Activated naive CD8-positive, alpha-beta T cell (primary cell): Measurements from ENCODE around the gene MAP1LC3B.
A peak's percentile ranks its signal among the peaks of the same experiment; 100 is the strongest.

ENCODE experiments used
- H3K27ac Mint-ChIP-seq: one replicate; pipeline ENCODE4 v1.8.0; 2021; ENCODE audit warnings: mixed read lengths
- H3K27me3 Mint-ChIP-seq: one replicate; pipeline ENCODE4 v1.8.0; 2021; ENCODE audit warnings: mixed read lengths
- H3K36me3 Mint-ChIP-seq: one replicate; pipeline ENCODE4 v1.8.0; 2021; ENCODE audit warnings: mixed read lengths
- H3K4me1 Mint-ChIP-seq: one replicate; pipeline ENCODE4 v1.8.0; 2021; ENCODE audit warnings: low read depth, mixed read lengths
- H3K4me3 Mint-ChIP-seq: one replicate; pipeline ENCODE4 v1.8.0; 2021; ENCODE audit warnings: mild to moderate bottlenecking, mixed read lengths
- H3K9me3 Mint-ChIP-seq: one replicate; pipeline ENCODE4 v1.8.0; 2021; ENCODE audit warnings: low read depth, mixed read lengths

The MAP1LC3B gene

DNA sequence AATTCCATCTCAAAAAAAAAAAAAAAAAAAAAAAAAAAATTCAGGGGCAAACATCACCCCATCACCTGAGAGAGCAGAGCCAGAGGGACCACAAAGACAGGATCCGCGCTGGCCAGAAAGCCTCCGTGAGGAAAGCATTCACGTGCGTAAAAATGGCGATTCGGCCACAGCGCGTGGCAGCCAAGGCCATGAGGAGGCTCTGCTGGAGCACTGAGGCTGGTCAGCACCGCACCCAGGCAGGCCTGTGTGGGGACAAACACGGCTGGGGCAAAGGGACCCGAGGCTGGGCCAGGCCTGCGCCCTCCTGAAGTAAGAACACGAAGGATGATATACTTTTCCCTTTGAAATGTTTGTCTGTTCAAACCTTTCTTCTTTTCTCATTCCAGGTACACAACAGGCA is 45.2 kb downstream of the MAP1LC3B start:
- Mint-ChIP-seq H3K4me1 (peaks cover 26% of the 10 kb centered on the region), H3K9me3 (no peaks in the 10 kb centered on the region), H3K4me3 (no peak overlapping the region), H3K27ac (no peak overlapping the region), H3K27me3 (no peaks in the 10 kb centered on the region), H3K36me3 (peaks cover 2% of the 10 kb centered on the region)

GRCh38 chr16:87437911-87438610 is 45.9 kb downstream of the MAP1LC3B start:
- Mint-ChIP-seq H3K36me3 (peaks cover 5% of the 10 kb centered on the region), H3K27me3 (no peaks in the 10 kb centered on the region), H3K4me3 (no peak overlapping the region), H3K27ac (peak overlapping the region; percentile 29), H3K4me1 (peaks cover 28% of the 10 kb centered on the region), H3K9me3 (no peaks in the 10 kb centered on the region)

GRCh38 chr16:87438611-87438985 is 46.5 kb downstream of the MAP1LC3B start:
- Mint-ChIP-seq H3K36me3 (peaks cover 3% of the 10 kb centered on the region), H3K9me3 (no peaks in the 10 kb centered on the region), H3K4me3 (no peak overlapping the region), H3K27ac (peak overlapping the region; percentile 29), H3K4me1 (peaks cover 27% of the 10 kb centered on the region), H3K27me3 (no peaks in the 10 kb centered on the region)

DNA sequence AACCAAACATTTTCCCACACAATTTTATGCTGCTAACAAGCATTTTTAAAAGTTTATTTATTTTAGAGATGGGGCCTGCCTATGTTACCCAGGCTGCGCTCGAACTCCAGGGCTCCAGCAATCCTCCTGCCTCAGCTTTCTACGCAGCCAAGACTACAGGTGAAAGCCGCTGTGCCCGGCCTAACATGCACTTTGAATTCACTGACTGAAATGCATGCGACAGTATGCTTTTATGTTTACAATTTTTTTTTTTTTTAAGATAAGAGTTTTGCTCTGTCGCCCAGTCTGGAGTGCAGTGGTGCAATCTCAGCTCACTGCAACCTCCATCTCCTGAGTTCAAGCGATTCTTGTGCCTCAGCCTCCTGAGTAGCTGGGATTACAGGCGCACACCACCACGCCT is 47.8 kb downstream of the MAP1LC3B start:
- Mint-ChIP-seq H3K4me3 (no peak overlapping the region), H3K9me3 (no peaks in the 10 kb centered on the region), H3K27ac (no peak overlapping the region), H3K36me3 (peaks cover 11% of the 10 kb centered on the region), H3K27me3 (no peaks in the 10 kb centered on the region), H3K4me1 (peaks cover 26% of the 10 kb centered on the region)

DNA sequence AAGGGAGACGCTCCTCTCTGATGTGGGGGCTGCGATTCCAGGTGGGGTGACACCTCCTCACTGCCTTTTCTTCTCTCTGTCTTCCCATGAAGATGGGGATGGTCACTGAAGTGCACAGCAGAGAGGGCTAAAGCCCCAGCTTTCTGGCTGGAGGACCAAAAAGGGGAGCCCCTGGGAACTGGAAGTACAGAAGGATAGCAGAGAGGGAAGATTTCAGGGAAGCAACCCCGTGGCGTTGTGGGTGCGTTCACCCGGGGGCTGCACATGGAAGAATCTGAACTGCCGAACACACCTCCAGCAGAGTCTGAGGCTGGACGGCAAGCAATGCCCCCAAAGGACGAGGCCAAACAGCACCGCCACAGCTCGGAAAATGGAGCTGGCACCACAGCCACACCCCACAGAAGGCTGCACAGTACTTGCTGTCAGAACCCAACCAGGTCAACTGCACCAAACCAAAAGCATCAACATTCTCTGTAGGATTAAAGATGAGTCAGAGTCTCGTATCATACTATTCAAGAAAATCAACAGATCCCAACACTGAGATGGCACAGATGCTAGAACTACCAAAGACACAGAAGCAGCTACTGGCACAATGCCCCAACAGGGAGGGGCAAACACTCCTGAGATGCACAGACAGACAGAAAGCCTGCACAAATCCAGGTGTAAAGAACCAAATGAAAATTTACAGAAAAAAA is 49.9 kb downstream of the MAP1LC3B start:
- H3K27ac Mint-ChIP-seq: no peak overlapping the region
- no peak overlapping the region for H3K4me3 Mint-ChIP-seq

DNA sequence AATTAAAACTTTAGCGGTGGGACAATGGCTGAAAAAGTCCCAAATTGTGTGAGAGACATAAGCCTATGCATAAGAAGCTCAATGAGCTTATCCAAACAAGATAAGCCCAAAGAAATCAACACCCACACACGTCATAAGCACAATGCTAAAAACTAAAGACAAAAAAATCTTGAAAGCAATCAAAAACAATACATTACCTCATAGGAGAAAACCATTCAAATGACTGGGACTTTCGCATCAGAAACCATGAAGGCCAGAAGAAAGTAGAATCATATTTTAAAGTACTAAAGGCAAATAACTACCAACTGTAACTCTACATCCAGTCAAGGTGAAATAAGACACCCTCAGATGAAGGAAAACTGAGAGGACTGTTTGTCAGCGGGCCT is 50.4 kb downstream of the MAP1LC3B start:
- Mint-ChIP-seq H3K36me3 (peaks cover 18% of the 10 kb centered on the region), H3K4me1 (peaks cover 6% of the 10 kb centered on the region), H3K4me3 (no peak overlapping the region), H3K9me3 (no peaks in the 10 kb centered on the region), H3K27ac (peak overlapping the region; percentile 72), H3K27me3 (no peaks in the 10 kb centered on the region)

More for the DNA sequence above, 49.9 kb downstream of the MAP1LC3B start:
- H3K9me3 Mint-ChIP-seq: no peaks in the 10 kb centered on the region
- H3K36me3 Mint-ChIP-seq: peaks cover 18% of the 10 kb centered on the region
- H3K4me1 Mint-ChIP-seq: peaks cover 7% of the 10 kb centered on the region
- H3K27me3 Mint-ChIP-seq: no peaks in the 10 kb centered on the region

- Mint-ChIP-seq H3K4me1 (peaks cover 6% of the 10 kb centered on the region), H3K27ac (peak overlapping the region; percentile 72), H3K36me3 (peaks cover 21% of the 10 kb centered on the region), H3K4me3 (no peak overlapping the region), H3K9me3 (no peaks in the 10 kb centered on the region), H3K27me3 (no peaks in the 10 kb centered on the region)
Measured at GRCh38 chr16:87443016-87443415, 50.9 kb downstream of the MAP1LC3B start.

DNA sequence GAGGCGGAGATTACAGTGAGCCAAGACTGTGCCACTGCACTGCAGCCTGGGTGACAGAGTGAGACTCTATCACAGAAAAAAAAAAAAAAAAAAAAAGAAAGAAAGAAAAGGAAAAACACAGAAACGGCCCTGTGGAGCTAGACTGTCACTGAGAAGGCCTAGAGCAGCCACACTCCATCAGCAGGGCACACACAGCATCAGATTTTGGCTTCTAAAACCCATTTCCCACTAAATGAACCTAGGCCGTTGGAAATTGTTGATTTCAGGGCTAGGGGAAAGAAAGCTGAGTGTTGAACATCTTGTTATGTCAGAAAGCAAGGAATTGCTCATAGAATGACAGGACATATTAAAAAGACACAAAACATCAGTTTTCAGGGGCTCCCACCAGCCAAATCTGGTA is 51.8 kb downstream of the MAP1LC3B start:
- H3K27me3 Mint-ChIP-seq: no peaks in the 10 kb centered on the region
- H3K4me3 Mint-ChIP-seq: no peak overlapping the region
- no peaks in the 10 kb centered on the region for H3K9me3 Mint-ChIP-seq
- peaks cover 4% of the 10 kb centered on the region for H3K4me1 Mint-ChIP-seq
- peaks cover 26% of the 10 kb centered on the region for H3K36me3 Mint-ChIP-seq
- H3K27ac Mint-ChIP-seq: no peak overlapping the region

DNA sequence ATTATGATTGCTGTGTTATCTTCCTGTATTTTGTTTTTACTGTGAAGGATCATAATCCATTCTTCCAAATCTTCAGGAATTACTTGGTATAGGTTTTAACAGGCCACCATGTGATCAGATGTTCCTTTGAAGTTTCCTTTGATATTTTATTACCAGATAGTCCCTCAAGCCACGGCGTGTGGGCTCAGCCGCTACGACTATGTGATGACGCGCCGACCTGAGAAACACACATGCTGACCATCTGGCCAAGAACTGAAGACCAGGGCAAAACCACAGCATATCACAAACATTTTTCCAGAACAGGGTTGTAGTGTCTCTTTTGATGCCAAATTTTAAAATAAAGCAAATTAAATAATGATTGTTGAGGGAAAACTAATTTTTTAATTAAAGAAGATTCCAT is 53.4 kb downstream of the MAP1LC3B start:
- no peaks in the 10 kb centered on the region for H3K9me3 Mint-ChIP-seq
- H3K4me3 Mint-ChIP-seq: no peak overlapping the region
- H3K27me3 Mint-ChIP-seq: no peaks in the 10 kb centered on the region
- H3K27ac Mint-ChIP-seq: no peak overlapping the region
- H3K4me1 Mint-ChIP-seq: peaks cover 5% of the 10 kb centered on the region
- peaks cover 26% of the 10 kb centered on the region for H3K36me3 Mint-ChIP-seq

DNA sequence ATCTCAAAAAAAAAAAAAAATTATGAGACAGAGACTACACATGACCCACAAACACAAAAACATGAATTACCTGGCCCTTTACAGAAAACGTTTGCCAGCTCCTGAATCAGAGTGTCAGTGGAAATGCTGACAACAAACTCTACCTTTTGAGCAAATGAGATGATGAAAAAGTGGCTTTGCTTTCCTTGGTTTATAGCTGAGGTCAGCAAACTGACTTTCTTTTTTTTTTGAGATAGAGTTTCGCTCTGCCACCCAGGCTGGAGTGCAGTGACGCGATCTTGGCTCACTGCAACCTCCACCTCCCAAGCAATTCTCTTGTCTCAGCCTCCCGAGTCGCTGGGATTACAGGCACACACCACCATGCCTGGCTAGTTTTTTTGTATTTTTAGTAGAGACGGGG is 54.3 kb downstream of the MAP1LC3B start:
- no peak overlapping the region for H3K27ac Mint-ChIP-seq
- no peaks in the 10 kb centered on the region for H3K27me3 Mint-ChIP-seq
- H3K4me1 Mint-ChIP-seq: peaks cover 5% of the 10 kb centered on the region
- H3K36me3 Mint-ChIP-seq: peaks cover 26% of the 10 kb centered on the region
- H3K9me3 Mint-ChIP-seq: no peaks in the 10 kb centered on the region
- no peak overlapping the region for H3K4me3 Mint-ChIP-seq

- Mint-ChIP-seq H3K27ac (no peak overlapping the region), H3K4me3 (no peak overlapping the region), H3K4me1 (peaks cover 3% of the 10 kb centered on the region), H3K27me3 (no peaks in the 10 kb centered on the region), H3K9me3 (no peaks in the 10 kb centered on the region), H3K36me3 (peaks cover 26% of the 10 kb centered on the region)
Measured at GRCh38 chr16:87447323-87447722, 55.2 kb downstream of the MAP1LC3B start.

DNA sequence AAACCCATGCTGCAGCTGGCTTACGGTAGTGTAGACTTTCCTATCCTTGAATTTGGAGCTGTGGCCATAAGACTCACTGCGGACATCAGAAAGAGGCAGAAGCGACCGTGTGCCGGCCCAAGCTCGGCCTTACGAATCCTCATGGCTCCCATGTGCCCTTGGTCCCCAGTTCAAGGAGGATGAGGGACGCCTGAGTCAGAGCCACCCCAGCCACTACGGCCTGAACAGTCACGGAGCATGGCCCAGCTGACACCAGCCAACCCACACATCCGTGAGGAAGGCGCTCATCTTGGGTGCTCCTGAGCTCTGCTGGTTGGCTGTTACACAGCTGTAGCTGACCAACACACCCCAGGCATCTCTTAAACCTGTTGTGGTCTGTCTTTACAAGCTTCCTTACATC is 56.7 kb downstream of the MAP1LC3B start:
- H3K9me3 Mint-ChIP-seq: no peaks in the 10 kb centered on the region
- H3K4me3 Mint-ChIP-seq: no peak overlapping the region
- H3K27me3 Mint-ChIP-seq: no peaks in the 10 kb centered on the region
- no peak overlapping the region for H3K27ac Mint-ChIP-seq
- peaks cover 23% of the 10 kb centered on the region for H3K36me3 Mint-ChIP-seq
- peaks cover 1% of the 10 kb centered on the region for H3K4me1 Mint-ChIP-seq

DNA sequence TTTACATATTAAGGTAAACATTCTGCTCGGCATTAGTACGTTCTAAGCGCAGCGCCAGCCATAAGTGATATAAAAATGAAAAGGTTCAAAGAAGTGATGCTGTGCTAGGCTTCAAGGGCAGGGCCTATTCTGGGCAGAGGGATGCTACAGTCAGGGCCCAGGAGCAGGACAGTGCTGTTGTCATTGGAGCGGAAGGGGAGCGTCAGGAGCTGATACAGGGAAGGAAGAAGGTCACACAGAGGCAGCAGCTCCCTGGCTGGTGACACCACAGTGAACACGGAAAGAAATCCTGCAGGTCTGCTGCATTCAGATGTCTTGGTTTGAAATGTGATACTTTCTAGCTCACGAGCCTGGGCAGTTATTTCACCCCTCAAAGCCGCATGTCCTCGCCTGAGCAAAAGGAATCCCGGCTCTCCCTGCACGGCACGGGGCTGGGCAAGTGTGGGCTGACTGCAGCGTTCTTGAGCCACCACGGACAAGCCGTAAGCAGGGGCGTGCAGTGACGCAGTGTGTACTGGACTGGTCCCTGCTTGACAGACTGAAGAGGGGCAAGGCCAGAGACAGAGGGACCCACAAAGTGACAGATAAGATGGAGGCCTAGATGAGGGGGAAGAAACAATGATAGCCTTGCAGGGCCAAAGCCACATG is 59.6 kb downstream of the MAP1LC3B start:
- H3K36me3 Mint-ChIP-seq: peaks cover 11% of the 10 kb centered on the region
- peaks cover 3% of the 10 kb centered on the region for H3K4me1 Mint-ChIP-seq
- H3K27me3 Mint-ChIP-seq: no peaks in the 10 kb centered on the region
- H3K27ac Mint-ChIP-seq: no peak overlapping the region
- H3K9me3 Mint-ChIP-seq: no peaks in the 10 kb centered on the region
- no peak overlapping the region for H3K4me3 Mint-ChIP-seq

GRCh38 chr16:87453326-87453725 is 61.2 kb downstream of the MAP1LC3B start:
- peaks cover 5% of the 10 kb centered on the region for H3K36me3 Mint-ChIP-seq

More at GRCh38 chr16:87453326-87453725, 61.2 kb downstream of the MAP1LC3B start:
- H3K9me3 Mint-ChIP-seq: no peaks in the 10 kb centered on the region
- no peak overlapping the region for H3K4me3 Mint-ChIP-seq
- H3K27me3 Mint-ChIP-seq: no peaks in the 10 kb centered on the region
- H3K4me1 Mint-ChIP-seq: peaks cover 15% of the 10 kb centered on the region
- H3K27ac Mint-ChIP-seq: no peak overlapping the region
